Measurements from ENCODE around the gene RALGDS. TPM values are rescaled to one million over a fixed set of nuclear protein-coding genes. Genes with fewer than 3 reads are reported as not detected.

Gene RALGDS
- total RNA-seq, 1 experiment from 2014 or later, result 40.1 TPM

DNA sequence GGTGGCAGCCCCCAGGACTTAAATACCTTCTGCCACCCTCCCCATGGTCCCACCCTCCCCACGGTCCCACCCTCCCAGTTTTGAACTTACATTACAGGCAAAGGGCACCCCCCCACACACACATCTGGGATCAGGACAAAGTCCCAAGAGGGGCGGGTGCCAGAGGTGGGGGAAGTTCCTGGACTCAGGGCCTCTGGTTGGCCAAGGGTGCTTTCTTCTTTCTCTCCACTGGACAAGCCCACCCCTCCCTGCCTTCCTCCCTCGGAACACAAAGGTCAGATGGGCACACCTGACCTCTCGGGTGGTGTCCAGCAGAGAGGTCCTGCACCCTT is 19.1 kb upstream of the RALGDS start:
- no TSS peak for BruUV-seq (replicated peaks)
- no peak for DNase-seq (ENCODE audit: low spot score)

DNA sequence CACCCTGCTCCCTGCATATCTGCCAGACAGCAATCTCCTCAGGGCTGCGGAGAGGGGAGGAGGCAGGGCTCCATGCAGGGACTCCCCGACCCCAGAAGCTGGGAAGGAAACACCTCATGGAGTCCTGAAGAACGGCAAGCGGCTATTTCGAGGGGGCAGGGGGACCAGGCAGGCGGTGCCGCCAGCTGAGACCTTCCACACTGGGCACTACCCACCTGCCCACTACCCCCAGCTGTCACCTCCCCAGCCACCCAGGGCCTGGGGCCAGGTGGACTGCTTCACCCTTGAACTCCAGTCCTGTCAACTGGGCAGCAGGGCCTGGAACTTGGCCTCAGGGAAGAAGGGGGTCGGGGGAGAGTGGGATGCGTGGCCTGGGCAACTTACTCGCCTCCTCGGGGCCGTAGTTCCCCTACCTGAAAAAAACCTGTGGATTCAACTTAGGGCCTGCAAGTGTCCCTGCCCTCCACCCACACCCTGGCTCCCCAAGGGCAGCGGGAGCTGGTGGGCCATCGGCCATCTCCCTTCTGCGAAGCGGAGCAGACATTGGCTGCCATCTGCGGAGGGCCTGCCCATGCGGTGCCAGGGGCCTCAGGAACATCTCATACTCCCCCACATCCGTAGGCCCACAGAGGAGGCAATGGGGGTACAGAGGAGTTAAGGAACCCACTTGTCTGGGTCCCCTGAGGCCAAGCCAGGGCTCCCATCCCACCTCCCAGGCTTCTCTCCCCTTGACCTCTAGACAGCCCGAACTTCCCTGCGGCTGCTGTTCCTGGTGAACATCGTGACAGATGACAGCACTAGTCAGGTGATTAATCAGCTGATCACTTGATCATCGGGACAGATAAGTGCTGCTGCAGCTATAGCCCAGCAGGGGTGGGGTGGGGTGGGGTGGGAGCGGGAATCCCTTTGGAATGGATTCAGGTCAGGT is 18.5 kb upstream of the RALGDS start:
- H3K36me3 ChIP-seq (ENCODE audit: insufficient read depth, low read length, poor library complexity, severe bottlenecking), result no peaks in the 10 kb centered on the region
- no peak overlapping the region for H3K27ac ChIP-seq (ENCODE audit: low read depth, low read length, poor library complexity, severe bottlenecking)
- H3K9me3 ChIP-seq (ENCODE audit: low read depth, low read length, poor library complexity, severe bottlenecking), result no peaks in the 10 kb centered on the region
- no peak overlapping the region for H3K4me3 ChIP-seq (ENCODE audit: low read depth, low read length, poor library complexity, severe bottlenecking)
- no peak for DNase-seq (ENCODE audit: low spot score)
- peaks cover 8% of the 10 kb centered on the region for H3K4me1 ChIP-seq (ENCODE audit: insufficient read depth, low read length, poor library complexity, severe bottlenecking)
- no TSS peak for BruUV-seq (replicated peaks)
- ChIA-PET POLR2A (ENCODE audit: low non-redundant PET) (no interaction called here), CTCF (interaction anchor here (0.6 kb wide), 1 partner anchor 44 kb away, joined by 5 read pairs; no protein-coding TSS in a partner anchor)
- intact Hi-C loops (cut with micrococcal nuclease; ENCODE audit: unreplicated experiment), result no loop called here
- H3K27me3 ChIP-seq (replicated peaks; ENCODE audit: insufficient read depth, low read depth, low read length, poor library complexity), result no peaks in the 10 kb centered on the region
- TF ChIP-seq, protein P1, sequence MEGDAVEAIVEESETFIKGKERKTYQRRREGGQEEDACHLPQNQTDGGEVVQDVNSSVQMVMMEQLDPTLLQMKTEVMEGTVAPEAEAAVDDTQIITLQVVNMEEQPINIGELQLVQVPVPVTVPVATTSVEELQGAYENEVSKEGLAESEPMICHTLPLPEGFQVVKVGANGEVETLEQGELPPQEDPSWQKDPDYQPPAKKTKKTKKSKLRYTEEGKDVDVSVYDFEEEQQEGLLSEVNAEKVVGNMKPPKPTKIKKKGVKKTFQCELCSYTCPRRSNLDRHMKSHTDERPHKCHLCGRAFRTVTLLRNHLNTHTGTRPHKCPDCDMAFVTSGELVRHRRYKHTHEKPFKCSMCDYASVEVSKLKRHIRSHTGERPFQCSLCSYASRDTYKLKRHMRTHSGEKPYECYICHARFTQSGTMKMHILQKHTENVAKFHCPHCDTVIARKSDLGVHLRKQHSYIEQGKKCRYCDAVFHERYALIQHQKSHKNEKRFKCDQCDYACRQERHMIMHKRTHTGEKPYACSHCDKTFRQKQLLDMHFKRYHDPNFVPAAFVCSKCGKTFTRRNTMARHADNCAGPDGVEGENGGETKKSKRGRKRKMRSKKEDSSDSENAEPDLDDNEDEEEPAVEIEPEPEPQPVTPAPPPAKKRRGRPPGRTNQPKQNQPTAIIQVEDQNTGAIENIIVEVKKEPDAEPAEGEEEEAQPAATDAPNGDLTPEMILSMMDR (conservative IDR thresholded peaks at IDR 0.05; ENCODE audit: low read depth, low read length), result no peak
- TF ChIP-seq EZH2 (IDR thresholded peaks at IDR 0.05; ENCODE audit: borderline replicate concordance, low read depth, low read length, poor library complexity, severe bottlenecking), result no peak

More for the DNA sequence above, 19.1 kb upstream of the RALGDS start:
- Histone ChIP-seq H3K27me3 (replicated peaks; ENCODE audit: insufficient read depth, low read depth, low read length, poor library complexity) (no peaks in the 10 kb centered on the region), H3K4me3 (ENCODE audit: low read depth, low read length, poor library complexity, severe bottlenecking) (no peak overlapping the region), H3K9me3 (ENCODE audit: low read depth, low read length, poor library complexity, severe bottlenecking) (no peaks in the 10 kb centered on the region), H3K27ac (ENCODE audit: low read depth, low read length, poor library complexity, severe bottlenecking) (no peak overlapping the region), H3K4me1 (ENCODE audit: insufficient read depth, low read length, poor library complexity, severe bottlenecking) (peaks cover 14% of the 10 kb centered on the region), H3K36me3 (ENCODE audit: insufficient read depth, low read length, poor library complexity, severe bottlenecking) (no peaks in the 10 kb centered on the region)
- POLR2A ChIA-PET (ENCODE audit: low non-redundant PET), result no interaction called here
- TF ChIP-seq EZH2 (IDR thresholded peaks at IDR 0.05; ENCODE audit: borderline replicate concordance, low read depth, low read length, poor library complexity, severe bottlenecking), result no peak
- TF ChIP-seq, protein P1 (conservative IDR thresholded peaks at IDR 0.05; ENCODE audit: low read depth, low read length), result no peak
- intact Hi-C loops (cut with micrococcal nuclease; ENCODE audit: unreplicated experiment), result no loop called here
- CTCF ChIA-PET, result interaction anchor here (0.6 kb wide), 1 partner anchor 45 kb away, joined by 5 read pairs; no protein-coding TSS in a partner anchor

DNA sequence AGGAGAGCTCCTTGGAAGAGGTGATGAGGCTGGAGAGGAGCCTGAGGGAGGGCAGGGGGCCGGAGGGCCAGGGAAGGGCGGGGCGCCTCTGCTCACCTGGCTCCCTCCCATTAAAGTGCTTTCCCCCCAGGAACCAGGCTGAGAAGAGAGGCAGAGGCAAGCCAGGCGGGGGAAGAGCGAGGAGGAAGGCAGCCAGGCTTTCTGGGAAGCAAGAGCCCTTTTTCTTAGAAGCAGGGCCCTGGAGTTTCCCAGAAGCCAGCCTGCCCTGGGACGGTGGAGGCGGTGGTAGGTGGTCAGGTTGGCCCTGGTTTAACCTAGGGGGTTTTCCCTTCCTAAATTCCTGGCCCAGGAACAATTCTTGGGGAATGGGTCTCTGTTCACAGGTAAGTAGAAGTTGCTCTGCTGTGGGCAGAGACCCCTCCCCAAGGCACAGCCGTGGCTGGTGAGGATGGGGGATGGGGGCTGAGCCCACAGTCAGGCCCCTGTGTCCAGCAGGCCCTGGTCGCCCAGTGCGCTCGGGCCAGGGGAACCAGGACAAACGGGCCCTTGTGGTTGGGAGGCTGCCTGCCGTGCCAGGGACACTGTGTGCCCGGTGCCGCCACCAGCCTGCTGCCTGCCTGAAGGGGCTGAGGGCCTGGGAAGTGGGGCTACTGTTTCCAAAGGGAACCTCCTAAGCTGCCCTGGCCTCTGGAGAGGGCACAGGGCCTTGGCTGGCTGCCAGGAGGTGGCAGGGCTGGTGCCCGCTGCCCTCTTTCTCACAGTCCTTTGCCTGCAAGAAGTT is 16.6 kb upstream of the RALGDS start:
- Histone ChIP-seq H3K36me3 (ENCODE audit: insufficient read depth, low read length, poor library complexity, severe bottlenecking) (no peaks in the 10 kb centered on the region), H3K27me3 (replicated peaks; ENCODE audit: insufficient read depth, low read depth, low read length, poor library complexity) (no peaks in the 10 kb centered on the region), H3K4me3 (ENCODE audit: low read depth, low read length, poor library complexity, severe bottlenecking) (no peak overlapping the region), H3K27ac (ENCODE audit: low read depth, low read length, poor library complexity, severe bottlenecking) (no peak overlapping the region), H3K4me1 (ENCODE audit: insufficient read depth, low read length, poor library complexity, severe bottlenecking) (peaks cover 5% of the 10 kb centered on the region), H3K9me3 (ENCODE audit: low read depth, low read length, poor library complexity, severe bottlenecking) (no peaks in the 10 kb centered on the region)
- no TSS peak for BruUV-seq (replicated peaks)
- ChIA-PET CTCF (no interaction called here), POLR2A (ENCODE audit: low non-redundant PET) (no interaction called here)
- DNase-seq (ENCODE audit: low spot score), result no peak
- intact Hi-C loops (cut with micrococcal nuclease; ENCODE audit: unreplicated experiment), result no loop called here
- no peak for TF ChIP-seq EZH2 (IDR thresholded peaks at IDR 0.05; ENCODE audit: borderline replicate concordance, low read depth, low read length, poor library complexity, severe bottlenecking)
- TF ChIP-seq, protein P1 (conservative IDR thresholded peaks at IDR 0.05; ENCODE audit: low read depth, low read length), result no peak

Measured in A673 (cell line).